Activated T-helper 17 cell treated with anti-CD3 and anti-CD28 coated beads, Interleukin-2, amount 50 U/mL, for 72 hours (primary cell): Measurements from ENCODE around the gene OTUD4. TPM values are rescaled to one million over a fixed set of nuclear protein-coding genes. Genes with fewer than 3 reads are reported as not detected.

Experiments
- total RNA-seq, 2 donors: library from RNA; stranded (reverse); gene quantifications; one replicate each; pipeline ENCODE4 v1.2.3, GENCODE V29; 2022

The OTUD4 gene
- total RNA-seq, 2 donors from 2014 or later = 50.8 to 71.4 TPM

Other genes with a start within 250 kb of the OTUD4 start
- 10 to 100 TPM; 21.8 to 32.5 TPM for gene ANAPC10, start 82.4 kb downstream of the OTUD4 start, total RNA-seq
- gene ABCE1, start 82.3 kb downstream of the OTUD4 start, total RNA-seq = 100 to 1,000 TPM in 1 of 2 donors, 10 to 100 TPM in 1; 99.9 to 137 TPM